ENCODE results near the gene IL20RA.
"Not testable (repeated sequence)": the region's sequence is repeated elsewhere in the genome, so short reads cannot be mapped to it uniquely, and the experiment has no call there.

IL20RA gene

DNA sequence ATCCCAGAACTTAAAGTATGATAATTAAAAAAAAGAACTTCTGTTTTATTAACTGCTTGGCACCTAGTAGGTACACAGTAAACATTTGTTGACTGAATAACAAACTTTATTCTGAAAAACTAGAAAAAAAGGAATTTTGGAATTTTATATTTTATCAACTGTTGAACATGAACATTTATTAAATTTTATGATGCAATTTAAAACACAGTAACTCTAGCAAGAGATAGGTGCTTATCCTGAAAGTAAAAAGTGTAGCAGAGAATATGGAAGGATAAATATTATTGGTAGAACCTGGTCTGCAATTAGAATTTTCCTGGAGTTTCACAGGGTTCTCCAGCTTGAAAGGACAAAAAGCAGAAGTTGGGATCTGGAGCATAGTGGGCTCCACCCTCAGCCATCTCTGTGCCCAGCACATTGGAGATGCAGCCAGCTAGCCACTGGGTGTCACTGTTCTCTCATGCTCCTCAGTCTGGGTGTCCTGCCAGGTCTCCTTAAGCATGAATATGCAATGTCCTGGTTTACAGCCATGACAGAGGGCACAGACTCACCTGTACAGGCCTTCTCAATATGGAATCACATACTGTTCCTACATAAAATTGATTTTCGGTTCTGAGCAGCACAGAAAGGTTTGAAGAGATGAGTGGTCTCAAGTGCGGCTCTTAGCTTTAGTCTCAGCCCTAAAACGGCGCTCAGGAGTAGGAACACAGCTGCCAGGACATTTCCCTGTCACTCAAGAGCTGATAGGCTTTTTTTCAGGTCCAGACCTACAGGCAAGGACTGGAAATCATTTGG lies 31.7 kb upstream of the IL20RA start:
- TF ChIP-seq, protein P1, sequence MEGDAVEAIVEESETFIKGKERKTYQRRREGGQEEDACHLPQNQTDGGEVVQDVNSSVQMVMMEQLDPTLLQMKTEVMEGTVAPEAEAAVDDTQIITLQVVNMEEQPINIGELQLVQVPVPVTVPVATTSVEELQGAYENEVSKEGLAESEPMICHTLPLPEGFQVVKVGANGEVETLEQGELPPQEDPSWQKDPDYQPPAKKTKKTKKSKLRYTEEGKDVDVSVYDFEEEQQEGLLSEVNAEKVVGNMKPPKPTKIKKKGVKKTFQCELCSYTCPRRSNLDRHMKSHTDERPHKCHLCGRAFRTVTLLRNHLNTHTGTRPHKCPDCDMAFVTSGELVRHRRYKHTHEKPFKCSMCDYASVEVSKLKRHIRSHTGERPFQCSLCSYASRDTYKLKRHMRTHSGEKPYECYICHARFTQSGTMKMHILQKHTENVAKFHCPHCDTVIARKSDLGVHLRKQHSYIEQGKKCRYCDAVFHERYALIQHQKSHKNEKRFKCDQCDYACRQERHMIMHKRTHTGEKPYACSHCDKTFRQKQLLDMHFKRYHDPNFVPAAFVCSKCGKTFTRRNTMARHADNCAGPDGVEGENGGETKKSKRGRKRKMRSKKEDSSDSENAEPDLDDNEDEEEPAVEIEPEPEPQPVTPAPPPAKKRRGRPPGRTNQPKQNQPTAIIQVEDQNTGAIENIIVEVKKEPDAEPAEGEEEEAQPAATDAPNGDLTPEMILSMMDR (IDR thresholded peaks at IDR 0.05), result no peak
- H3K27me3 ChIP-seq, result peaks cover 53% of the 10 kb centered on the region
- H3K9me3 ChIP-seq, result no peaks in the 10 kb centered on the region
- no peaks in the 10 kb centered on the region for H3K4me1 ChIP-seq (ENCODE audit: control insufficient read depth in 1 of 2, insufficient read depth in 1 of 2, low read depth in 1 of 2, low read length in 1 of 2)
- no peak overlapping the region for H3K27ac ChIP-seq
- no peaks in the 10 kb centered on the region for H3K36me3 ChIP-seq
- H3K4me3 ChIP-seq (ENCODE audit: low read depth in 1 of 2, low read length in 1 of 2), result no peak overlapping the region

DNA sequence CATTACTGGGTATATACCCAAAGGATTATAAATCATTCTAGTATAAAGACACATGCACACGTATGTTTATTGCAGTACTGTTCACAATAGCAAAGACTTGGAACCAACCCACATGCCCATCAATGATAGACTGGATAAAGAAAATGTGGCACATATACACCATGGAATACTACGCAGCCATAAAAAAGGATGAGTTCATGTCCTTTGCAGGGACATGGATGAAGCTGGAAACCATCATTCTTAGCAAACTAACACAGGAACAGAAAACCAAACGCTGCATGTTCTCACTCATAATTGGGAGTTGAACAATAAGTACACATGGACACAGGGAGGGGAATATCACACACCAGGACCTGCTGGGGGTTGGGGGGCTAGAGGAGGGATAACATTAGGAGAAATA lies 31.0 kb upstream of the IL20RA start:
- not testable (repeated sequence) for H3K4me3 ChIP-seq (ENCODE audit: low read depth in 1 of 2, low read length in 1 of 2); H3K36me3 ChIP-seq; H3K4me1 ChIP-seq (ENCODE audit: control insufficient read depth in 1 of 2, insufficient read depth in 1 of 2, low read depth in 1 of 2, low read length in 1 of 2); H3K9me3 ChIP-seq; H3K27ac ChIP-seq
- peaks cover 55% of the 10 kb centered on the region for H3K27me3 ChIP-seq

DNA sequence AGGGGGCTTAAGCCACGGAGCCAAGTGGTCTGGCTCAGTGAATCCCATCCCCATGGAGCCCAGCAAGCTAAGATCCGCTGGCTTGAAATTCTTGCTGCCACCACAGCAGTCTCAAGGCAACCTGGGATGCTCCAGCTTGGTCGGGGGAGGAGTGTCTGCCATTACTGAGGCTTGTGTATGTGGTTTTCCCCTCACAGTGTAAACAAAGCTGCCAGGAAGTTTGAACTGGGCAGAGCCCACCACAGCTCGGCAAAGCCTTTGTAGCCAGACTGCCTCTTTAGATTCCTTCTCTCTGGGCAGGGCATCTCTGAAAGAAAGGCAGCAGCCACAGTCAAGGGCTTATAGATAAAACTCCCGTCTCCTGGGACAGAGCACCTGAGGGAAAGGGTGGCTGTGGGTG lies 25.5 kb upstream of the IL20RA start:
- Histone ChIP-seq H3K4me3 (ENCODE audit: low read depth in 1 of 2, low read length in 1 of 2) (no peak overlapping the region), H3K27me3 (peaks cover 90% of the 10 kb centered on the region), H3K9me3 (no peaks in the 10 kb centered on the region), H3K27ac (no peak overlapping the region), H3K36me3 (no peaks in the 10 kb centered on the region), H3K4me1 (ENCODE audit: control insufficient read depth in 1 of 2, insufficient read depth in 1 of 2, low read depth in 1 of 2, low read length in 1 of 2) (no peaks in the 10 kb centered on the region)
- TF ChIP-seq, protein P1 (IDR thresholded peaks at IDR 0.05), result no peak

DNA sequence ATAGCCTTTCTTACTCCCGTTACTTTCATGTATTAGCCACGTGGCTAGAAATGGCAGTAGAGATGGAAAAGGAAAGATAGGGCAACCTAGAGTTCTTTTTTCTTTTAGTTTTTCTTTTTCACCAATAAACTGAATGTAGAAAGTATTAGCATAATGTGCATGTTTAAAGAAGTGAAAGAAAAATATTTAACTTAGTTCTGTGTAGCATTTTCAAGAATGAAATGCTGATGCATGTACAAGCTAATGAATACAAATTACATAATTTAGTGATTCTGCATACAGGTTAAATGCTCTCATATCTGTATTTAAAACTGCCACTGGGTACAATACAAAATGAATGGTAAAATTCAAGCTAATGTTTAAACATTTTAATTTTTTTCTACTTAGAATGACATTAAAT lies 22.6 kb upstream of the IL20RA start:
- Histone ChIP-seq H3K9me3 (no peaks in the 10 kb centered on the region), H3K36me3 (no peaks in the 10 kb centered on the region), H3K27ac (no peak overlapping the region), H3K27me3 (peaks cover 83% of the 10 kb centered on the region), H3K4me3 (ENCODE audit: low read depth in 1 of 2, low read length in 1 of 2) (no peak overlapping the region), H3K4me1 (ENCODE audit: control insufficient read depth in 1 of 2, insufficient read depth in 1 of 2, low read depth in 1 of 2, low read length in 1 of 2) (no peaks in the 10 kb centered on the region)
- TF ChIP-seq, protein P1 (IDR thresholded peaks at IDR 0.05), result no peak

DNA sequence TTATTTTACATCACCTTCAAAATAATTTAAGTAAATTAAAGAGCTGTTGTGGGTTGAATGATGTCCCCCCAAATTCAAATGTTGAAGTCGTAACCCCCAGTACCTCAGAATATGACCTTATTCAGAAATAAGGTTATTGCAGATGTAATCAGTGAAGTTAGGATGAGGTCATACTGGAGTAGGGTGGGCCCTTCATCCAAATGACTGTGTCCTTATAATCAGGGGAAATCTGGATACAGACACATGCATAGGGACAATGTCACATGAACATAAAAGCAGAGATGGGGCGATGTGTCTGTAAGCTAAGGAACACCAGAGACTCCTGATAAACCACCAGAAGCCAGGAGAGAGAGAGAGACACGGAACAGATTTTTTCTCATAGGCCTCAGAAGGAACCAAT lies 13.3 kb upstream of the IL20RA start:
- H3K36me3 ChIP-seq, result no peaks in the 10 kb centered on the region
- H3K4me3 ChIP-seq (ENCODE audit: low read depth in 1 of 2, low read length in 1 of 2), result no peak overlapping the region
- no peaks in the 10 kb centered on the region for H3K9me3 ChIP-seq
- TF ChIP-seq, protein P1 (IDR thresholded peaks at IDR 0.05), result no peak
- H3K27me3 ChIP-seq, result peaks cover 57% of the 10 kb centered on the region
- no peaks in the 10 kb centered on the region for H3K4me1 ChIP-seq (ENCODE audit: control insufficient read depth in 1 of 2, insufficient read depth in 1 of 2, low read depth in 1 of 2, low read length in 1 of 2)
- H3K27ac ChIP-seq, result no peak overlapping the region

DNA sequence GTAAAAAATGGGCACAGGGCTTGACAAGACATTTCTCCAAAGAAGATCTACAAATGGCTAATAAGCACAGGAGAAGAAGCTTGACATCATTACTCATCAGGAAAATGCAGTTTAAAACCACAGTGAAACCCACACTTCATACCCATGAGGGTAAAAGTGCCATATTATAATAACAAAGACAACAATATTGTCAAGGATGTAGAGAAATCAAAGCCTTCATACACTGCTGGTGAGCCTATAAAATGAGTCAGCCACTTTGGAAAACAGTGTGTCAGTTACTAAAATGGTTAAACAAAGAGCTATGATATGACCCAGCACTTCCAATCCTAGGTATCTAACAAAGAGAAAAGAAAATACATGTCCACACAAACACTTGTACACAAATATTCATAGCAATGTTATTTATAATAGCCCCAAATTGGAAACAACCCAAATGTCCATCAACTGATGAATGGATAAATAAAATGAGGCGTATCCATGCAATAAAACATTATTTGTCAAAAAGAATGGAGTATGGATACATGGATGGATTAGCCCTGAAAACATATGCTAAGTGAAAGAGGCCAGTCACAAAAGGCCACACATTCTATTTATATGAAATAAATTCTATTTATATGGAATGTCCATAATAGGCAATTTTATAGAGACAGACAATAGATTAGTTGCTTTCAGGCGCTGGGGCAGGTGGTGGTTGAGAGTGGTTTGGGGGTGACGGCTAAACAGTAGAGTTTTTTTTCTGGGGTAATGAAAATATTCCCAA lies 11.5 kb upstream of the IL20RA start:
- TF ChIP-seq, protein P1 (IDR thresholded peaks at IDR 0.05), result no peak
- Histone ChIP-seq H3K9me3 (no peaks in the 10 kb centered on the region), H3K4me1 (ENCODE audit: control insufficient read depth in 1 of 2, insufficient read depth in 1 of 2, low read depth in 1 of 2, low read length in 1 of 2) (no peaks in the 10 kb centered on the region), H3K36me3 (no peaks in the 10 kb centered on the region), H3K27me3 (peaks cover 74% of the 10 kb centered on the region), H3K4me3 (ENCODE audit: low read depth in 1 of 2, low read length in 1 of 2) (no peak overlapping the region), H3K27ac (no peak overlapping the region)

All from neutrophil (primary cell).